ENCODE data around the gene RPS15A.
"Not testable (repeated sequence)": the region's sequence is repeated elsewhere in the genome, so short reads cannot be mapped to it uniquely, and the experiment has no call there.

The RPS15A gene

DNA sequence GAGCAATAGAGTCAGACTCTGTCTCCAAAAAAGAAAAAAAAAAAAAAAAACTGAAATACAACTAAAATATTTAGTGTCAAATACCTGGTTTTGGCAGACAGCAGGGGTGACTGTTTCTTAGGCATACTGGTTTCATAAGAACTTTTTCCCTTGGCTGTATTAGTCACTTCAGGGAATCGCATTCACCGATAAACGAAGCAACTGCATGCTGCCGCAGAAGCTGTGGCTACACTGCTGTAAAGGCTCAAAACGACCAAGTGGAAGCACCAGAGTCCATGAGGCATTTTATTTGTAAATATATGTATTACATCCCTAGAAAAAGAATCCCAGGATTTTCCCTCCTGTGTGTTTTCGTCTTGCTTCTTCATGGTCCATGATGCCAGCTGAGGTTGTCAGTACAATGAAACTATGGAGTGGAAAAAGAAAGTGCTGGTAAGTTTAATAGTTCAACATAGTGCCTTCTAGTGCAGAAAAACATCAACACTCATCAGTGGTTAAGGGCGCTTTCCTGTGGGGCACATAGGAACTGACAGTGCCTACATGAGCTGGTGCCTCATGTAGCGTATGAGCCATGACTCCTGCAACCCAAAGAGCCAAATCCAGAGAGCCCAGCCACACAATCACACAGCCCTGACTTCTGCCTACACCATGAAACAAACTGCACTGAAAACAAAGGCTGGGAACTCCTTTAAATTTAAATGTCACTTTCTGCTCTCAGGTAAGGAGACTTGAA, 7.3 kb downstream of the RPS15A start:
- H3K27ac Mint-ChIP-seq: peak overlapping the region; percentile 62
- no peaks in the 10 kb centered on the region for H3K27me3 Mint-ChIP-seq
- peaks cover 43% of the 10 kb centered on the region for H3K4me1 Mint-ChIP-seq (ENCODE audit: low read depth)
- H3K4me3 Mint-ChIP-seq: peak overlapping the region; percentile 20
- no peaks in the 10 kb centered on the region for H3K9me3 Mint-ChIP-seq (ENCODE audit: low read depth)
- peaks cover 25% of the 10 kb centered on the region for H3K36me3 Mint-ChIP-seq

DNA sequence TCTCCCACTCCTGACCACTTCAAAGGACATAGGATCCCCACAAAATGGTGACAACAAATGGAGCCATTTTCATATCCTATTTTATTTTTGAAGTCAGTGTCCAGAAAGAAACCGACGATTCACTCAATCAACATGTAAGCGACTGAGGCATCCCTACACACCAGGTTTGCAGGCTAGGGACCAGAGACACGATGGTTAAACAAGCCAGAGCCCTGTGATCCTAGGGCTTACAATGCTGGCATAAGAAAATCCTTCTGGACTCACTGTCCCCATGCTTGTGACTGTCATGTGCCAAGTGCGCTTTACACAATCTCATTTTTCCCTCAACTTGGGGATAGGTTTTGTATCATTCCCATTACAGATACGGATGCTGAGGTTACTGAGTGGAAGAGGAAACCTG, 8.9 kb downstream of the RPS15A start:
- Mint-ChIP-seq H3K36me3 (peaks cover 16% of the 10 kb centered on the region), H3K4me1 (ENCODE audit: low read depth) (peaks cover 28% of the 10 kb centered on the region)
- H3K27me3 Mint-ChIP-seq; H3K9me3 Mint-ChIP-seq (ENCODE audit: low read depth); H3K27ac Mint-ChIP-seq; H3K4me3 Mint-ChIP-seq: not testable (repeated sequence)

DNA sequence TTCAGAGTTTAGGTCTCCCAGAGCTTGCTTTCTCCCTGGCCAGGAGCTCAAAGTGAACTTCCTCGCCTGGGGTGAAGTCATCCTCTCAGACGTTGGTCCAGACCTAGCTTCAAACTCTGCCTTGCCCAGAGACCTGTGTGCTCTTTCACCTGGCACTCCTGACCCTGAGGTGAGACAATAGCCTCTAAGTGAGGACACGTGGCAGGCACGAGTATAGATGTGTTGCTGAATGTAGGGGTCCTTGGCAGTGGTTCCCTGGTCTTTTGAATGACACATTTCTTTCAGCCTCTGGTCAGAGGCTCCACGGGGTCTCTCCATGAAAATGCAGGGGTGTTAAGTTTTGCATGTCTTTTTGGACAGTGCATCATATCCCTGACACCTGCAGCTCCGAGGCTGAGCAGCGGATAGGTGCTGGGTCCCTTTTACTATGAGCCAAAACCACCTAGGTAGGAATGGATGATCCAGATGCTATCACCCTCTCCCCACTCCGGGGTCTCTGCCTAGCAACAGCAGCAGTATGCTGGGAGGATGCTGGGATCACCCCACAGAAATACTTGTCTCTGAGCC, 9.6 kb downstream of the RPS15A start:
- not testable (repeated sequence) for H3K27ac Mint-ChIP-seq; H3K27me3 Mint-ChIP-seq; H3K4me3 Mint-ChIP-seq; H3K9me3 Mint-ChIP-seq (ENCODE audit: low read depth)
- Mint-ChIP-seq H3K4me1 (ENCODE audit: low read depth) (peaks cover 21% of the 10 kb centered on the region), H3K36me3 (peaks cover 13% of the 10 kb centered on the region)

DNA sequence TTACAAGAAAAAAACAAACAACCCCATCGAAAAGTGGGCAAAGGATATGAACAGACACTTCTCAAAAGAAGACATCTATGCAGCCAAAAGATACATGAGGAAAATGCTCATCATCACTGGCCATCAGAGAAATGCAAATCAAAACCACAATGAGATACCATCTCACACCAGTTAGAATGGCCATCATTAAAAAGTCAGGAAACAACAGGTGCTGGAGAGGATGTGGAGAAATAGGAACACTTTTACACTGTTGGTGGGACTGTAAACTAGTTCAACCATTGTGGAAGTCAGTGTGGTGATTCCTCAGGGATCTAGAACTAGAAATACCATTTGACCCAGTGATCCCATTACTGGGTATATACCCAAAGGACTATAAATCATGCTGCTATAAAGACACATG, 12.5 kb downstream of the RPS15A start:
- H3K9me3 Mint-ChIP-seq (ENCODE audit: low read depth); H3K27ac Mint-ChIP-seq; H3K4me1 Mint-ChIP-seq (ENCODE audit: low read depth); H3K4me3 Mint-ChIP-seq; H3K27me3 Mint-ChIP-seq; H3K36me3 Mint-ChIP-seq: not testable (repeated sequence)

DNA sequence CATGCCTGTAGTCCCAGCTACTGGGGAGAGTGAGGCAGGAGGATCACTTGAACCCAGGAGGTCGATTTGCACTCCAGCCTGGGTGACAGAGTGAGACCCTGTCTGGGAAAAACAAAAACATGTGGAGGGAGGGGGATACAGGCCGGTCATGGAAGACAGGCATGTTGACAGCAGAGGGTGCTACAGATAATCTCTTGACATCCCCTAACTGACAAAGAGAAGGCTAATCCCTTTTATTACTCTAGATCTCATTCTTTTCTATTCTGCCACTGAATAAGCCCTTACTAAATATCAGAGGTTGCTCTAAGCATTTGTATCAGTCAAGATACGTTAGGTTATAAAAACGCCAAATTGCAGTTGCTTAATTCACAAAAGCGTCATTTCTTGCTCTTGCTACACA, 13.8 kb downstream of the RPS15A start:
- H3K4me3 Mint-ChIP-seq; H3K27ac Mint-ChIP-seq; H3K27me3 Mint-ChIP-seq; H3K9me3 Mint-ChIP-seq (ENCODE audit: low read depth); H3K36me3 Mint-ChIP-seq; H3K4me1 Mint-ChIP-seq (ENCODE audit: low read depth): not testable (repeated sequence)

DNA sequence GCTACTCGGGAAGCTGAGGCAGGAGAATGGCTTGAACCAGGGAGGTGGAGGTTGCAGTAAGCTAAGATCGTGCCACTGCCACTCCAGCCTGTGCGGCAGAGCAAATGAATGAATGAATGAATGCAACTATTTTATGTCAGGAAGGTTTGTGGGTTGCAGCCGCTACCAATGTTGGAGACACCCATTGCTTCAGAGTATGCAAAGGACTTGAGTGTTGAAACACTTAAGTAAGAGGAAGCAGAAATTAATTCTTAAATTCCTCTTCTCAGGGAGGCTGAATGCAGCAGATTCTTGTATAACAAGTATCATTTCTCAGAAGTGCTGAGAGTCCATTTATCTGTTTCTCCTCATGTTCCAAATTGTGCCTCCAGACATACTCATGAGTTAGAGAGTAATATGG, 15.5 kb downstream of the RPS15A start:
- not testable (repeated sequence) for H3K27ac Mint-ChIP-seq; H3K36me3 Mint-ChIP-seq; H3K27me3 Mint-ChIP-seq; H3K9me3 Mint-ChIP-seq (ENCODE audit: low read depth); H3K4me1 Mint-ChIP-seq (ENCODE audit: low read depth); H3K4me3 Mint-ChIP-seq

DNA sequence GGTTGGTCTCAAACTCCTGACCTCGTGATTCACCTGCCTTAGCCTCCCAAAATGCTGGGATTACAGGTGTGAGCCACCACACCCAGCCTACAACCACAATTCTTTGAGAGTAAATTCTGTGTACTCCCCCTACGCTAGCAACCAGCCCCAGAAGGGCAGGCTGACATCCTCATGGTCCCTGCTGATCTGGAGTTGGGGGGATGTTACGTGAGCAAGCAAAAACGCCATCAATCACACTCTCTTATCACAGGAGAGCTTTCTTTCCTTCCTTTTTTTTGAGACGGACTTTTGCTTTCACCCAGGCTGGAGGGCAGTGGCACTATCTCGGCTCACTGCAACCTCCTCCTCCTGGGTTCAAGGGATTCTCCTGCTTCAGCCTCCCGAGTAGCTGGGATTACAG, 18.0 kb downstream of the RPS15A start:
- H3K9me3 Mint-ChIP-seq (ENCODE audit: low read depth); H3K4me1 Mint-ChIP-seq (ENCODE audit: low read depth); H3K27ac Mint-ChIP-seq; H3K4me3 Mint-ChIP-seq; H3K36me3 Mint-ChIP-seq; H3K27me3 Mint-ChIP-seq: not testable (repeated sequence)

DNA sequence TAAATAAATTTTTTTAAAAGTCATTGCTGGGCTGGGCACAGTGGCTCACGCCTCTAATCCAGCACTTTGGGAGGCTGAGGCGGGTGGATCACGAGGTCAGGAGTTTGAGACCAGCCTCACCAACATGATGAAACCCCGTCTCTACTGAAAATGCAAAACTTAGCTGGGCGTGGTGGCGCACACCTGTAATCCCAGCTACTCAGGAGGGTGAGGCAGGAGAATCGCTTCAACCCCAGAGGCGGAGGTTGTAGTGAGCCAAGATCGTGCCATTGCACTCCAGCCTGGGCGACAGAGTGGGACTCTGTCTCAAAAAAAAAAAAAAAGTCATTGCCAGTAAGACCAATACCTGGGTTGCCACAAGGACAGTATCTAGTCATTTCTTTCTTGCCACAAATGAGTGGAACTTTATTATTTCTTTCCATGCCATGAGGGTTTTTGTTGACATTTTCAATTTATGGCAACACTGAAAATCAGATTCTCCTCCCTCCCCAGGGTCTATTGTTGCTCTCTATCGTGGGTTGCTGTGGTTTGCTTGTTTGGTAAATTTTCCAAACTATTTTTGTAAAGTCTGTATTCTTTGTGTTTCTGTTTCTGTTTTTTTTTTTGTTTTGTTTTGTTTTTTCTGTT, 19.7 kb downstream of the RPS15A start:
- H3K36me3 Mint-ChIP-seq; H3K27me3 Mint-ChIP-seq; H3K4me1 Mint-ChIP-seq (ENCODE audit: low read depth); H3K9me3 Mint-ChIP-seq (ENCODE audit: low read depth); H3K27ac Mint-ChIP-seq; H3K4me3 Mint-ChIP-seq: not testable (repeated sequence)

DNA sequence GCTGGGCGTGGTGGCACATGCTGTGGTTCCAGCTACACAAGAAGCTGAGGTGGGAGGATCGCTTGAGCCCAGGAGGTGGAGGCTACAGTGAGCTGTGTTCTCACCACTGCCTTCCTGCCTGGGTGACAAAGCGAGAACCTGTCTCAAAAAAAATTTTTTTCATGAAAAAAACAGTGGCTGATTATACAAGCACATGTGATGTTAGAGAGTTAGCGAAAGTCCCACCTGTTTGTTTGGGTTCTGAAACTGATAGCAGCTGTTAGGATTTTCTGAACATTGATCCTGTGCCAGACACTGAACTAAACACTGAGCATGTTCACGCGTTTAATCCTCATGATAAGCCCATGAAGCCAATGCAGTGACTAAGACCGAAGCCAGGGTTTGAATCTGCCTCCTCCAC, 22.9 kb downstream of the RPS15A start:
- H3K4me3 Mint-ChIP-seq; H3K27me3 Mint-ChIP-seq; H3K27ac Mint-ChIP-seq; H3K36me3 Mint-ChIP-seq; H3K4me1 Mint-ChIP-seq (ENCODE audit: low read depth); H3K9me3 Mint-ChIP-seq (ENCODE audit: low read depth): not testable (repeated sequence)

DNA sequence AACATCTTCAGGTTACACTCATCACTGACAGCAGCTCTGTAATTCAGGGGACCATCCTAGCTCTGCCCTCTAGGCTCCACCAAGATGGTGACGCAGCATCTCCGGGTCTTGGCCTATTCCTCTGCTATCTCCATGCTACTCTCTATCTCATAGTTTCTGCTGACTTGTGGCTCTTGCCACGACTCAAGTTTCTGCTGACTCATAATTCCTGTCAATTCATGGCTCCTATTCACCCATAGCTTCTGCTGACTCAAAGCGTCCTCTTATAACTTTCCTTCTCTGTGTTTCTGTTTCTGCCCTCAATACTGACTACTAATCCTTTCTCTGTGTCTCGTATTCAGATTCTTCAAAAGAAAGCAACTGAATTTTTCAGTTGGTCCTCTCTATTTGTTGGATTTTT, 27.4 kb downstream of the RPS15A start:
- not testable (repeated sequence) for H3K9me3 Mint-ChIP-seq (ENCODE audit: low read depth); H3K4me1 Mint-ChIP-seq (ENCODE audit: low read depth); H3K36me3 Mint-ChIP-seq; H3K27me3 Mint-ChIP-seq; H3K4me3 Mint-ChIP-seq; H3K27ac Mint-ChIP-seq

DNA sequence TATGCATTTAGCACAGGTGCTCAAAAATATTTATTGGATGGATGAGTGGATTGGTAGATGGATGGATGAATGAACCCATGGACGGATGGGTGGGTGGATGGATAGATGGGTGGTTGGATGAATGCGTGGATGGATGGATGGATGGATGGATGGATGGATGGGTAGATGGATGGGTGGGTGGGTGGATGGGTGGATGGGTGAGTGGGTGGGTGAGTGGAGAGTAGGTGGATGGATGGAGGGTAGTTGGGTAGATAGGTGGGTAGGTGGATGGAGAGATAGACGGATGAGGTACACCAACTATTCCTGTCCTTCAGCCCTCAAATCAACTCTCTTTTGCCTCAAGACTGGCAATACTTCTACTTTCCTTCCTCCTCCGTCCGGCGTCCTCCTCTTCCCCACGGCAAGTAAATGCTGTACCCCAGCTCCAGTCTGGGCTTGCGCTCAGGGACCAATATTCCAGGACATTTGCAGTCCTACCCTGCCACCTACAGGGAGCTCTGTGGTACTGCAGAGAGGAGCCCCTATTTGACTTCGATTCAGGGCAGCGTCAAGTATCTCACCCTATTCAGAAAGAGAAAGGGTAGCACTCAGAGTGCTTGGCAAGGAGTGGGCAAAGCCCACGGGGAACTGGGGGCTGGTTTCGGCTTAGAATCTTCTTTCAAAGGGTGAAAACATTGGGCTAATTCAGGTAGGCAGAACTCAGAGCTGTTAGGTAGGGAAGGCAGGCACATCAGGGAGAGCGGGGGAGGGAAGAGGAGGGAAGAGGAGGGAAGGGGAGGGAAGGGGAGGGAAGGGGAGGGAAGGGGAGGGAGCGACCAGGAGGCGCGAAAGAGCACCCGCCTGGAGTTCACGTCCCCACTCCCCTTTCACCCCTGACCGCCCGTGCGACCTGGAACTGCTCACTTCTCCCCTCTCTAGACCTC, 30.3 kb downstream of the RPS15A start:
- not testable (repeated sequence) for H3K9me3 Mint-ChIP-seq (ENCODE audit: low read depth); H3K36me3 Mint-ChIP-seq; H3K27me3 Mint-ChIP-seq; H3K27ac Mint-ChIP-seq; H3K4me3 Mint-ChIP-seq
- peaks cover 21% of the 10 kb centered on the region for H3K4me1 Mint-ChIP-seq (ENCODE audit: low read depth)

DNA sequence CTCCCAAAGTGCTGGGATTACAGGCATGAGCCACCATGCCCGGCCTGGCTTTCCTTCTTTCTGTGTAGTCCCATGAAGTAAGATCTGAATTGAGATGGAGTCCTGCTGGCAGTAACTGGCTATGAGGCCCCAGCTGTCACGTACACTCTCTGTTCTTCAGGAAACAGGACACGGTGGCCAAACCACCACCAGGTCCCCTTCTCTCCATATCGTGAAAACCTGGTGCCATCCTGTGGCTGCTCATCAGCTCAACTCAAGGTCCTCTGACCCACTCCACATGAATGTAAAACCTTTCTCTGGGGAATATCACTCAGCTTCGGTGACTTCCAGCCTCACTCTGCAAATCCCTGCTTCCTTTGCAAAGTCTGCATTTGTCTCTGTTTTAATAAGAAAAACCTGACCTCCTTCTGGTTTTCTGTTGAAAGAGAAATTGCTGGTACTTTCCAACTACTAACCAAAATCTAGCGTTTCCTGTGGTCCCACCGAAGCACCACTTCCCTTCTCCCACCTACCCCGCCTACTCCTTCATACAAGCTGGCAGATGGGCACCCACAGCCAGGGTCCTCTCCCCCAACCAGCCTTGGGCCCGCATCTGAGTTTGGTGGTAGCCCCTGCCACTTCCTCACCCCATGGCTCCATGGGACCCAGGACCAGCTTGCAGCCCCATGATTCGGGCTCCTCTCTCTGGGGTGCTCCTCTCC, 32.0 kb downstream of the RPS15A start:
- H3K9me3 Mint-ChIP-seq (ENCODE audit: low read depth); H3K36me3 Mint-ChIP-seq; H3K27me3 Mint-ChIP-seq; H3K27ac Mint-ChIP-seq; H3K4me3 Mint-ChIP-seq: not testable (repeated sequence)
- peaks cover 21% of the 10 kb centered on the region for H3K4me1 Mint-ChIP-seq (ENCODE audit: low read depth)

DNA sequence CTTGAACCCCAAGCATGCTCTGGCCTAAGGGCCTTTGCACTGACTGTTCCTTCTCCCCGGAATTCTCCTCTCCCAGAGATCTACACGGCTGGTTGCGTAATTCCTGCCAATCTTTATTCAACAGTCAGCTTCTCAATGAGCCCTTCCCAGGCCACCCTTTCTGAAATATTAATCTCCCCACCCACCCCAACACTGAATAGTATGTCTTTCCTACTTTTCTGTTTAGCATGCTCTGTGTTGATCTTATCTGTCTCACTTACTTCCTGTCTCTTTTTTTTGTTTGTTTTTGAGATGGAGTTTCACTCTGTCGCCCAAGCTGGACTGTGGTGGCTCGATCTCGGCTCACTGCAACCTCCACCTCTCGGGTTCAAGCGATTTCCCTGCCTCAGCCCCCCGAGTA, 33.5 kb downstream of the RPS15A start:
- H3K27ac Mint-ChIP-seq; H3K27me3 Mint-ChIP-seq; H3K4me3 Mint-ChIP-seq; H3K9me3 Mint-ChIP-seq (ENCODE audit: low read depth); H3K36me3 Mint-ChIP-seq: not testable (repeated sequence)
- H3K4me1 Mint-ChIP-seq (ENCODE audit: low read depth): peaks cover 21% of the 10 kb centered on the region

DNA sequence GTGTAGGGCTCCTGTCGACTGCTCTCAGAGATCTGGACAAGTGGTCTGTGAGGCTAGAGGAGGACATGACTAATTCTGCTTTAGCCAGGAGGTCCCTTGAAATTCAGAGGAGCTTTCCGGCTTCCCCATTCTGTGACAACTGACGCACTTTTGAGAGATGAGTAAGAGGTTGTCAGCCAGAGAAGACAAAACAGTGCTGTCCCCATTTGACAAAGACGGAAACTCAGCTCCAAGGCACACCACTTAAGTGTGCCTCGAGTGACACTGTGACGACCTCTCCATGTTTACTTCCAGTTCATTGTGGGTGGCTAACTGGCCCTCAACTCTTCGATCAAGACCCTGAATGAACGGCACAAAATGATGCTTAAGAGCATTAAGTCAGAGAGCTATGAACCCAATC, 47.3 kb downstream of the RPS15A start:
- H3K9me3 Mint-ChIP-seq (ENCODE audit: low read depth); H3K4me3 Mint-ChIP-seq; H3K27ac Mint-ChIP-seq; H3K27me3 Mint-ChIP-seq; H3K36me3 Mint-ChIP-seq; H3K4me1 Mint-ChIP-seq (ENCODE audit: low read depth): not testable (repeated sequence)

DNA sequence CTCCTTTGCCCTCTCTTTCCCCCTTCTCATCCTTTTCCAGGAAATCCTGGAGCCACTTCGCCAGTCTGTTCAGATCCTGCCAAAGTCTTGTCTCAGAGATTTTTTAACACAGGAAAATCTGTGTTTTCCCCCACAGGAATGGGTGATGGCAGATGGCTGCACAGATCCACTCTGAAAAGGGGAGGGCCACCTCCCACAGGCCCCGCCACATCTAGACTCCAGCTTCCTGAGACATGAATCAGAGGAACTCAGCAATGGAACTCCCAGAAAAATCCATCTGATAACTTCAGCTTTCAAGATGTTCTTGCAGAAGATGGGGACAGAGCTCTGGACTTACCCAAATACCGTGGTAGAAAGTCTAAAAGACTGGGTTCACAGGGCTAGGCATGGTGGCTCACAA, 50.1 kb downstream of the RPS15A start:
- not testable (repeated sequence) for H3K36me3 Mint-ChIP-seq, H3K4me3 Mint-ChIP-seq, H3K27me3 Mint-ChIP-seq

More for the DNA sequence above, 50.1 kb downstream of the RPS15A start:
- H3K9me3 Mint-ChIP-seq (ENCODE audit: low read depth); H3K4me1 Mint-ChIP-seq (ENCODE audit: low read depth); H3K27ac Mint-ChIP-seq: not testable (repeated sequence)

Measured in activated naive CD8-positive, alpha-beta T cell (primary cell).